CD4-positive, alpha-beta T cell treated with Interferon alpha-2 for 1 hour (primary cell): ENCODE measurements around the gene GPR150.

Experiments used
- DNase-seq, 2 donors: peaks; one replicate each; pipeline ENCODE4 v3.0.0-alpha.2; 2020 to 2022

GPR150 gene

GRCh38 chr5:95654196-95654595 lies 34.3 kb downstream of the GPR150 start:
- no peak for DNase-seq

GRCh38 chr5:95655575-95655974 lies 35.7 kb downstream of the GPR150 start:
- no peak for DNase-seq

GRCh38 chr5:95660060-95660459 lies 40.2 kb downstream of the GPR150 start:
- DNase-seq, result no peak

GRCh38 chr5:95662946-95663345 lies 43.1 kb downstream of the GPR150 start:
- DNase-seq, result no peak

- DNase-seq, result peak; percentile 10 to 53
Observed at GRCh38 chr5:95664204-95664786, 44.4 kb downstream of the GPR150 start.

GRCh38 chr5:95667061-95667618 lies 47.3 kb downstream of the GPR150 start:
- no peak for DNase-seq

GRCh38 chr5:95667678-95668077 lies 47.8 kb downstream of the GPR150 start:
- no peak for DNase-seq

- no peak for DNase-seq
Observed at GRCh38 chr5:95668216-95668615, 48.3 kb downstream of the GPR150 start.

GRCh38 chr5:95668728-95669127 lies 48.8 kb downstream of the GPR150 start:
- no peak for DNase-seq

- DNase-seq, result no peak
Observed at GRCh38 chr5:95669540-95669939, 49.7 kb downstream of the GPR150 start.

GRCh38 chr5:95669985-95670384 lies 50.1 kb downstream of the GPR150 start:
- DNase-seq, result no peak

GRCh38 chr5:95670568-95670967 lies 50.7 kb downstream of the GPR150 start:
- no peak for DNase-seq
